Measurements from ENCODE around the gene SHD.

SHD gene

GRCh38 chr19:4305257-4305612 is 26.2 kb downstream of the SHD start:
- FAIRE-seq (no peak), DNase-seq (ENCODE audit: insufficient read length) (no peak)
- no peak for TF ChIP-seq POLR2A (IDR thresholded peaks at IDR 0.05; ENCODE audit: low read depth, low read length)

GRCh38 chr19:4305659-4306058 is 26.6 kb downstream of the SHD start:
- DNase-seq (ENCODE audit: insufficient read length) (no peak), FAIRE-seq (no peak)
- no peak for TF ChIP-seq POLR2A (IDR thresholded peaks at IDR 0.05; ENCODE audit: low read depth, low read length)
- TF ChIP-seq TAF1 (IDR thresholded peaks at IDR 0.05; ENCODE audit: borderline replicate concordance, low read depth, low read length), result no peak
- TF ChIP-seq POLR2AphosphoS5 (IDR thresholded peaks at IDR 0.05; ENCODE audit: low read depth, low read length), result no peak

- DNase-seq (ENCODE audit: insufficient read length) (no peak), FAIRE-seq (no peak)
- TF ChIP-seq TAF1 (IDR thresholded peaks at IDR 0.05; ENCODE audit: borderline replicate concordance, low read depth, low read length) (no peak), POLR2A (IDR thresholded peaks at IDR 0.05; ENCODE audit: low read depth, low read length) (no peak), POLR2AphosphoS5 (IDR thresholded peaks at IDR 0.05; ENCODE audit: low read depth, low read length) (no peak)
Measured at GRCh38 chr19:4310247-4311121, 31.4 kb downstream of the SHD start.

- no peak for FAIRE-seq
- TF ChIP-seq POLR2AphosphoS5 (IDR thresholded peaks at IDR 0.05; ENCODE audit: low read depth, low read length) (no peak), POLR2A (IDR thresholded peaks at IDR 0.05; ENCODE audit: low read depth, low read length) (no peak), TAF1 (IDR thresholded peaks at IDR 0.05; ENCODE audit: borderline replicate concordance, low read depth, low read length) (no peak)
- no peak for DNase-seq (ENCODE audit: insufficient read length)
Measured at GRCh38 chr19:4313847-4314490, 34.9 kb downstream of the SHD start.

- TF ChIP-seq POLR2AphosphoS5 (IDR thresholded peaks at IDR 0.05; ENCODE audit: low read depth, low read length) (no peak), POLR2A (IDR thresholded peaks at IDR 0.05; ENCODE audit: low read depth, low read length) (no peak), TAF1 (IDR thresholded peaks at IDR 0.05; ENCODE audit: borderline replicate concordance, low read depth, low read length) (no peak)
- FAIRE-seq (no peak), DNase-seq (ENCODE audit: insufficient read length) (no peak)
Measured at GRCh38 chr19:4316956-4317355, 37.9 kb downstream of the SHD start.

GRCh38 chr19:4318460-4318859 is 39.4 kb downstream of the SHD start:
- DNase-seq (ENCODE audit: insufficient read length) (no peak), FAIRE-seq (no peak)
- TF ChIP-seq TAF1 (IDR thresholded peaks at IDR 0.05; ENCODE audit: borderline replicate concordance, low read depth, low read length) (no peak), POLR2AphosphoS5 (IDR thresholded peaks at IDR 0.05; ENCODE audit: low read depth, low read length) (no peak), POLR2A (IDR thresholded peaks at IDR 0.05; ENCODE audit: low read depth, low read length) (no peak)

GRCh38 chr19:4319067-4319718 is 40.1 kb downstream of the SHD start:
- DNase-seq (ENCODE audit: insufficient read length) (no peak), FAIRE-seq (no peak)
- no peak for TF ChIP-seq POLR2A (IDR thresholded peaks at IDR 0.05; ENCODE audit: low read depth, low read length)
- no peak for TF ChIP-seq TAF1 (IDR thresholded peaks at IDR 0.05; ENCODE audit: borderline replicate concordance, low read depth, low read length)
- TF ChIP-seq POLR2AphosphoS5 (IDR thresholded peaks at IDR 0.05; ENCODE audit: low read depth, low read length), result no peak

- no peak for TF ChIP-seq POLR2AphosphoS5 (IDR thresholded peaks at IDR 0.05; ENCODE audit: low read depth, low read length)
- no peak for TF ChIP-seq POLR2A (IDR thresholded peaks at IDR 0.05; ENCODE audit: low read depth, low read length)
- TF ChIP-seq TAF1 (IDR thresholded peaks at IDR 0.05; ENCODE audit: borderline replicate concordance, low read depth, low read length), result no peak
- FAIRE-seq (no peak), DNase-seq (ENCODE audit: insufficient read length) (no peak)
Measured at GRCh38 chr19:4320419-4320818, 41.4 kb downstream of the SHD start.

- DNase-seq (ENCODE audit: insufficient read length) (no peak), FAIRE-seq (no peak)
- TF ChIP-seq POLR2A (IDR thresholded peaks at IDR 0.05; ENCODE audit: low read depth, low read length), result no peak
- TF ChIP-seq POLR2AphosphoS5 (IDR thresholded peaks at IDR 0.05; ENCODE audit: low read depth, low read length), result no peak
- TF ChIP-seq TAF1 (IDR thresholded peaks at IDR 0.05; ENCODE audit: borderline replicate concordance, low read depth, low read length), result no peak
Measured at GRCh38 chr19:4322942-4323665, 44.0 kb downstream of the SHD start.

GRCh38 chr19:4323692-4324091 is 44.6 kb downstream of the SHD start:
- DNase-seq (ENCODE audit: insufficient read length) (no peak), FAIRE-seq (no peak)
- TF ChIP-seq POLR2A (IDR thresholded peaks at IDR 0.05; ENCODE audit: low read depth, low read length), result no peak
- no peak for TF ChIP-seq POLR2AphosphoS5 (IDR thresholded peaks at IDR 0.05; ENCODE audit: low read depth, low read length)
- TF ChIP-seq TAF1 (IDR thresholded peaks at IDR 0.05; ENCODE audit: borderline replicate concordance, low read depth, low read length), result no peak

- DNase-seq (ENCODE audit: insufficient read length) (no peak), FAIRE-seq (no peak)
- TF ChIP-seq POLR2AphosphoS5 (IDR thresholded peaks at IDR 0.05; ENCODE audit: low read depth, low read length) (no peak), TAF1 (IDR thresholded peaks at IDR 0.05; ENCODE audit: borderline replicate concordance, low read depth, low read length) (no peak), POLR2A (IDR thresholded peaks at IDR 0.05; ENCODE audit: low read depth, low read length) (no peak)
Measured at GRCh38 chr19:4324228-4324627, 45.2 kb downstream of the SHD start.
